Neural cell (in vitro differentiated cells): ENCODE results near the gene C1R. TPM values are rescaled to one million over a fixed set of nuclear protein-coding genes. Genes with fewer than 3 reads are reported as not detected.

Source experiments
- H2AFZ ChIP-seq: fragments of 200-600, 300-800 bp; sonication (generic), shearing (Covaris generic); 2 replicates; pipeline ENCODE4 v1.6.0; 2014; ENCODE audit warnings: low read depth, mild to moderate bottlenecking, antibody characterized with exemption, low read length, moderate library complexity
- H3F3A ChIP-seq: fragments of 200-600 bp; shearing (Covaris generic); 2 replicates; pipeline ENCODE4 v1.6.1; 2016; ENCODE audit warnings: mild to moderate bottlenecking, moderate library complexity, mixed read lengths, antibody characterized with exemption, low read length; ENCODE audit not compliant: insufficient read depth, poor library complexity, severe bottlenecking
- H3K27ac ChIP-seq: fragments of 200-600, 300-800 bp; sonication (generic), shearing (Covaris generic); 2 replicates; pipeline ENCODE4 v1.5.1; 2014; ENCODE audit warnings: mild to moderate bottlenecking, low read length, moderate library complexity
- H3K27me3 ChIP-seq: fragments of 300-800, 200-600 bp; sonication (generic), shearing (Covaris generic); 2 replicates; pipeline ENCODE4 v1.6.0; 2014; ENCODE audit warnings: mild to moderate bottlenecking, low read depth, low read length, moderate library complexity; ENCODE audit not compliant: insufficient read depth
- H3K36me3 ChIP-seq: fragments of 300-800, 200-600 bp; sonication (generic), shearing (Covaris generic); 2 replicates; pipeline ENCODE4 v1.5.1; 2014; ENCODE audit warnings: mild to moderate bottlenecking, antibody characterized with exemption, low read length, moderate library complexity; ENCODE audit not compliant: insufficient read depth
- H3K4me2 ChIP-seq: fragments of 300-800, 200-600 bp; sonication (generic), shearing (Covaris generic); 2 replicates; pipeline ENCODE4 v1.6.0; 2014; ENCODE audit warnings: mild to moderate bottlenecking, low read length
- H3K4me3 ChIP-seq: fragments of 300-800, 200-600 bp; sonication (generic), shearing (Covaris generic); 2 replicates; pipeline ENCODE4 v1.5.1; 2014; ENCODE audit warnings: mild to moderate bottlenecking, low read length, moderate library complexity
- H3K79me2 ChIP-seq: fragments of 200-600 bp; shearing (Covaris generic); replicated peaks from 2 replicates; pipeline ENCODE4 v1.6.0; 2014; ENCODE audit warnings: mild to moderate bottlenecking, low read length, moderate library complexity; ENCODE audit not compliant: insufficient read depth
- H3K9ac ChIP-seq: fragments of 300-800, 200-600 bp; sonication (generic), shearing (Covaris generic); 2 replicates; pipeline ENCODE4 v1.6.1; 2016; ENCODE audit warnings: mild to moderate bottlenecking, low read length, mixed read lengths
- H3K9me2 ChIP-seq: fragments of 200-600 bp; shearing (Covaris generic); 2 replicates; pipeline ENCODE4 v1.6.1; 2016; ENCODE audit warnings: mild to moderate bottlenecking, low read length, mixed read lengths; ENCODE audit not compliant: insufficient read depth
- H3K9me3 ChIP-seq: fragments of 200-600, 300-800 bp; sonication (generic), shearing (Covaris generic); 2 replicates; pipeline ENCODE4 v1.6.1; 2016; ENCODE audit warnings: mild to moderate bottlenecking, mixed run types, low read length, moderate library complexity, mixed read lengths
- H4K20me1 ChIP-seq: fragments of 200-600 bp; shearing (Covaris generic); 2 replicates; pipeline ENCODE4 v1.6.1; 2016; ENCODE audit warnings: mild to moderate bottlenecking, mixed run types; ENCODE audit not compliant: insufficient read depth
- CTCF ChIP-seq: fragments of 450-650 bp; IDR thresholded peaks from 2 replicates; pipeline ENCODE4 v1.5.1; 2014; ENCODE audit warnings: antibody characterized with exemption, mild to moderate bottlenecking, moderate library complexity; ENCODE audit not compliant: poor library complexity, severe bottlenecking
- EP300 ChIP-seq: fragments of 450-650 bp; conservative IDR thresholded peaks from 2 replicates; pipeline ENCODE4 v1.6.1; 2014; ENCODE audit warnings: antibody characterized with exemption, mild to moderate bottlenecking, moderate library complexity; ENCODE audit not compliant: poor library complexity, severe bottlenecking
- EZH2 ChIP-seq: fragments of 200-600, 300-800 bp; shearing (Covaris generic), sonication (generic); IDR thresholded peaks from 2 replicates; pipeline ENCODE4 v1.6.1; 2014; ENCODE audit warnings: antibody characterized with exemption, low read length, borderline replicate concordance, mild to moderate bottlenecking; ENCODE audit not compliant: insufficient read depth, poor library complexity, severe bottlenecking
- MXI1 ChIP-seq: fragments of 450-650 bp; conservative IDR thresholded peaks from 2 replicates; pipeline ENCODE4 v1.6.1; 2014; ENCODE audit warnings: antibody characterized with exemption, mild to moderate bottlenecking; ENCODE audit not compliant: poor library complexity, severe bottlenecking
- POLR2AphosphoS5 ChIP-seq: IDR thresholded peaks from 2 replicates; pipeline ENCODE4 v1.6.1; 2012
- RAD21 ChIP-seq: fragments of 450-650 bp; conservative IDR thresholded peaks from 2 replicates; pipeline ENCODE4 v1.6.1; 2014; ENCODE audit warnings: antibody characterized with exemption, mild to moderate bottlenecking, moderate library complexity
- REST ChIP-seq: IDR thresholded peaks from 2 replicates; pipeline ENCODE4 v1.6.1; 2012; ENCODE audit warnings: borderline replicate concordance
- SMC3 ChIP-seq: fragments of 450-650 bp; conservative IDR thresholded peaks from 2 replicates; pipeline ENCODE4 v1.6.1; 2014; ENCODE audit warnings: antibody characterized with exemption, mild to moderate bottlenecking, moderate library complexity; ENCODE audit not compliant: poor library complexity
- TAF1 ChIP-seq: IDR thresholded peaks from 2 replicates; pipeline ENCODE4 v1.6.1; 2012; ENCODE audit warnings: low read depth
- polyA plus RNA-seq: library from polyadenylated mRNA; depleted of rRNA; stranded (reverse); fragments of >200 nt; gene quantifications from 2 replicates; pipeline ENCODE4 v1.2.3, GENCODE V29; 2014

The C1R gene
- polyA plus RNA-seq, 1 donor from 2014 or later, result 1.7 TPM

- H3K4me3 ChIP-seq, result no peak overlapping the region
- H3K36me3 ChIP-seq, result no peaks in the 10 kb centered on the region
- no peaks in the 10 kb centered on the region for H3K79me2 ChIP-seq
- H3K4me2 ChIP-seq, result no peak overlapping the region
- TF ChIP-seq EP300, result no peak
- no peak for TF ChIP-seq CTCF
- TF ChIP-seq POLR2AphosphoS5, result no peak
- no peak for TF ChIP-seq TAF1
- TF ChIP-seq MXI1, result no peak
- no peak overlapping the region for H3K27ac ChIP-seq
- no peaks in the 10 kb centered on the region for H4K20me1 ChIP-seq
- no peaks in the 10 kb centered on the region for H3K9me3 ChIP-seq
- no peaks in the 10 kb centered on the region for H3K9me2 ChIP-seq
- no peak overlapping the region for H3K9ac ChIP-seq
- no peak overlapping the region for H2AFZ ChIP-seq
- no peaks in the 10 kb centered on the region for H3F3A ChIP-seq
- no peaks in the 10 kb centered on the region for H3K27me3 ChIP-seq
These were observed 4.7 kb upstream of the C1R start for GRCh38 chr12:7096979-7097378.

- H3K4me3 ChIP-seq, result no peak overlapping the region
- no peaks in the 10 kb centered on the region for H3F3A ChIP-seq
- H4K20me1 ChIP-seq, result no peaks in the 10 kb centered on the region
- H3K4me2 ChIP-seq, result no peak overlapping the region
- H2AFZ ChIP-seq, result no peak overlapping the region
- no peak overlapping the region for H3K9ac ChIP-seq
- TF ChIP-seq MXI1 (no peak), EP300 (no peak), REST (no peak), POLR2AphosphoS5 (no peak), TAF1 (no peak), EZH2 (no peak), SMC3 (no peak), CTCF (no peak), RAD21 (no peak)
- no peak overlapping the region for H3K27ac ChIP-seq
- H3K27me3 ChIP-seq, result no peaks in the 10 kb centered on the region
- no peaks in the 10 kb centered on the region for H3K9me2 ChIP-seq
- no peaks in the 10 kb centered on the region for H3K79me2 ChIP-seq
- H3K36me3 ChIP-seq, result no peaks in the 10 kb centered on the region
- H3K9me3 ChIP-seq, result no peaks in the 10 kb centered on the region
These were observed 4.0 kb upstream of the C1R start for GRCh38 chr12:7096006-7096932.
